Fibroblast of lung (primary cell): ENCODE results near the gene XK. TPM values are rescaled to one million over a fixed set of nuclear protein-coding genes. Genes with fewer than 3 reads are reported as not detected.

ENCODE experiments used
- DNase-seq, 2 donors: peaks; one replicate each; pipeline versions ENCODE4 v3.0.0 to v3.0.0-alpha.2; 2010; ENCODE audit warnings: low read depth in 2 of 2
- H2AFZ ChIP-seq: 2 replicates; pipeline ENCODE4 v1.5.1; 2012; ENCODE audit warnings: low read length, control low read depth, inconsistent platforms
- H3K27ac ChIP-seq: 2 replicates; pipeline ENCODE4 v1.5.1; 2011; ENCODE audit warnings: low read length, control low read depth; ENCODE audit not compliant: insufficient read depth
- H3K27me3 ChIP-seq: 2 replicates; pipeline ENCODE4 v1.5.1; 2011; ENCODE audit warnings: mild to moderate bottlenecking, low read length; ENCODE audit not compliant: control insufficient read depth, insufficient read depth
- H3K36me3 ChIP-seq: 2 replicates; pipeline ENCODE4 v1.5.1; 2011; ENCODE audit warnings: low read length; ENCODE audit not compliant: control insufficient read depth, insufficient read depth
- H3K4me1 ChIP-seq: 2 replicates; pipeline ENCODE4 v1.5.1; 2011; ENCODE audit warnings: low read length; ENCODE audit not compliant: control insufficient read depth, insufficient read depth; ENCODE audit errors: extremely low read depth
- H3K4me2 ChIP-seq: 2 replicates; pipeline ENCODE4 v1.5.1; 2011; ENCODE audit warnings: low read length, control low read depth; ENCODE audit not compliant: insufficient read depth; ENCODE audit errors: extremely low read depth
- H3K4me3 ChIP-seq, 4 experiments: fragments of 200-600 bp in 1 of 4; sonication (generic) in 1 of 4; replicated peaks in 1 of 4; 2 replicates each; pipeline ENCODE4 v1.5.1; 2011 to 2016; ENCODE audit warnings: low read length in 4 of 4, low read depth in 3 of 4, mild to moderate bottlenecking in 3 of 4, control low read depth in 2 of 4, inconsistent platforms in 1 of 4, mixed read lengths in 1 of 4; ENCODE audit not compliant: insufficient read depth in 1 of 4; ENCODE audit errors: control extremely low read depth in 1 of 4
- H3K79me2 ChIP-seq: 2 replicates; pipeline ENCODE4 v1.5.1; 2012; ENCODE audit warnings: mild to moderate bottlenecking, low read length, inconsistent platforms; ENCODE audit not compliant: control insufficient read depth, insufficient read depth
- H3K9ac ChIP-seq: 2 replicates; pipeline ENCODE4 v1.5.1; 2011; ENCODE audit warnings: mild to moderate bottlenecking, low read length, control low read depth; ENCODE audit not compliant: insufficient read depth
- H3K9me3 ChIP-seq: 2 replicates; pipeline ENCODE4 v1.5.1; 2012; ENCODE audit warnings: low read depth, low read length; ENCODE audit not compliant: control insufficient read depth, insufficient read depth
- H4K20me1 ChIP-seq: 2 replicates; pipeline ENCODE4 v1.5.1; 2011; ENCODE audit warnings: low read length; ENCODE audit not compliant: control insufficient read depth, insufficient read depth; ENCODE audit errors: extremely low read depth
- EZH2 ChIP-seq: IDR thresholded peaks from 2 replicates; pipeline ENCODE4 v1.5.1; 2012; ENCODE audit warnings: low read length, control low read depth, mild to moderate bottlenecking; ENCODE audit errors: missing control alignments
- polyA plus RNA-seq, 2 donors: library from polyadenylated mRNA; depleted of rRNA in 1 of 2; stranded (reverse) in 1 of 2; unstranded in 1 of 2; fragments of >200 nt; gene quantifications; 2 replicates each; pipeline ENCODE4 v1.2.1, GENCODE V29; 2011 to 2012; ENCODE audit warnings: missing spikeins in 1 of 2
- total RNA-seq: library from RNA; depleted of rRNA; stranded (reverse); fragments of >200 nt; gene quantifications from 2 replicates; pipeline ENCODE4 v1.2.1, GENCODE V29; 2014
- TF ChIP-seq, protein P1 (sequence below), 2 donors: IDR thresholded peaks in 1 of 2; conservative IDR thresholded peaks in 1 of 2; 1 replicate in 1 of 2; 2 replicates in 1 of 2; pipeline ENCODE4 v1.5.1; 2011 to 2012; ENCODE audit warnings: low read length in 2 of 2, control low read depth in 1 of 2, inconsistent platforms in 1 of 2, low read depth in 1 of 2, mild to moderate bottlenecking in 1 of 2

Gene XK
- total and polyA plus RNA-seq, 2 donors (not counting 1 experiment from before 2014, with no cell fraction given) = 0.03 to 0.17 TPM

DNA sequence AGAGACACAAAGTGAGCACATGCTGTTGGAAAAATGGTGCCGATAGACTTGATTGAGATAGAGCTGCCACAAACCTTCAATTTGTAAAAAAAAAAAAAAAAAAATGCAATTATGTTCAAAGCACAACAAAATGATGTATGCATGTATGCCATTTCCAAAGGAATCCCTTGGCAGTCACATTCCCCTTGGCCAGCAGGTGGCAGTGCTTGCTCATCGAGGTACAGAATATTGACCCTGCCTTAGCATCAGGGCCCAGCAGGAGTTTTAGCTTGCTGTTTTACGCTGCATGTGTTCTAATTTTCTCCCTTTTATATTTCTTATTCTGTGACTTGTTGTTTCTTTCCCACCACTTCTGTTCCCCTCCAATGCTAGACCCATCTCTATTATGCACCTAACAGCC lies 59.8 kb downstream of the XK start:
- TF ChIP-seq EZH2 = no peak
- TF ChIP-seq, protein P1, sequence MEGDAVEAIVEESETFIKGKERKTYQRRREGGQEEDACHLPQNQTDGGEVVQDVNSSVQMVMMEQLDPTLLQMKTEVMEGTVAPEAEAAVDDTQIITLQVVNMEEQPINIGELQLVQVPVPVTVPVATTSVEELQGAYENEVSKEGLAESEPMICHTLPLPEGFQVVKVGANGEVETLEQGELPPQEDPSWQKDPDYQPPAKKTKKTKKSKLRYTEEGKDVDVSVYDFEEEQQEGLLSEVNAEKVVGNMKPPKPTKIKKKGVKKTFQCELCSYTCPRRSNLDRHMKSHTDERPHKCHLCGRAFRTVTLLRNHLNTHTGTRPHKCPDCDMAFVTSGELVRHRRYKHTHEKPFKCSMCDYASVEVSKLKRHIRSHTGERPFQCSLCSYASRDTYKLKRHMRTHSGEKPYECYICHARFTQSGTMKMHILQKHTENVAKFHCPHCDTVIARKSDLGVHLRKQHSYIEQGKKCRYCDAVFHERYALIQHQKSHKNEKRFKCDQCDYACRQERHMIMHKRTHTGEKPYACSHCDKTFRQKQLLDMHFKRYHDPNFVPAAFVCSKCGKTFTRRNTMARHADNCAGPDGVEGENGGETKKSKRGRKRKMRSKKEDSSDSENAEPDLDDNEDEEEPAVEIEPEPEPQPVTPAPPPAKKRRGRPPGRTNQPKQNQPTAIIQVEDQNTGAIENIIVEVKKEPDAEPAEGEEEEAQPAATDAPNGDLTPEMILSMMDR (conservative IDR thresholded peaks at IDR 0.05 in 1 of 2, IDR thresholded peaks at IDR 0.05 in 1 of 2; ENCODE audit: low read depth in 1 of 2, low read length in 2 of 2) = peak; percentile 71 to 75
- H4K20me1 ChIP-seq = no peaks in the 10 kb centered on the region
- H3K27me3 ChIP-seq = no peaks in the 10 kb centered on the region
- no peaks in the 10 kb centered on the region for H3K79me2 ChIP-seq
- no peak overlapping the region for H3K4me2 ChIP-seq
- H2AFZ ChIP-seq = no peak overlapping the region
- H3K9me3 ChIP-seq = no peaks in the 10 kb centered on the region
- no peaks in the 10 kb centered on the region for H3K4me1 ChIP-seq
- H3K27ac ChIP-seq = no peak overlapping the region
- H3K4me3 ChIP-seq = no peak overlapping the region
- no peaks in the 10 kb centered on the region for H3K36me3 ChIP-seq
- DNase-seq = peak; percentile 47 to 70
- H3K9ac ChIP-seq = no peak overlapping the region

DNA sequence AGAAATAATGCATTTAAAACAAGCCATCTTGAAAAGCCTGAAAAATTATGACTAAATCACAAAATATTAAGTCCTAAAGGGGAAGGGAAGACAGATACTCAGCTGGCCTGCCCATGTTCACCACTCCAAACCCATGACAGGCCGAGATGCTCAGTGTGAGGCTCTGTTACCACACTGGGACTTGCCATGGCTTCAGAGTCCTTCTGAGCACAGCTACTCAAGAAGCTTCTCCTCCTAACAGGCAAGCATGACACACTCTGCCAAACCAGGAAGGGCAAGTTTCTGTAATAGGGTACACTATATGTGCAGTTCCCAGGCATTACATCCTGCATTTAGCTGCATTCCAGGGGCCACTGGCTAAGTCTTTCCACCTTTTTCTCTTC lies 60.2 kb downstream of the XK start:
- no peaks in the 10 kb centered on the region for H4K20me1 ChIP-seq
- H3K79me2 ChIP-seq = no peaks in the 10 kb centered on the region
- no peak overlapping the region for H3K27ac ChIP-seq
- H3K9me3 ChIP-seq = no peaks in the 10 kb centered on the region
- no peak for TF ChIP-seq EZH2
- TF ChIP-seq, protein P1 (conservative IDR thresholded peaks at IDR 0.05 in 1 of 2, IDR thresholded peaks at IDR 0.05 in 1 of 2; ENCODE audit: low read depth in 1 of 2, low read length in 2 of 2) = no peak
- no peak overlapping the region for H3K4me3 ChIP-seq
- no peaks in the 10 kb centered on the region for H3K36me3 ChIP-seq
- no peak overlapping the region for H3K9ac ChIP-seq
- H3K4me1 ChIP-seq = no peaks in the 10 kb centered on the region
- DNase-seq = no peak
- no peak overlapping the region for H3K4me2 ChIP-seq
- no peaks in the 10 kb centered on the region for H3K27me3 ChIP-seq
- no peak overlapping the region for H2AFZ ChIP-seq

DNA sequence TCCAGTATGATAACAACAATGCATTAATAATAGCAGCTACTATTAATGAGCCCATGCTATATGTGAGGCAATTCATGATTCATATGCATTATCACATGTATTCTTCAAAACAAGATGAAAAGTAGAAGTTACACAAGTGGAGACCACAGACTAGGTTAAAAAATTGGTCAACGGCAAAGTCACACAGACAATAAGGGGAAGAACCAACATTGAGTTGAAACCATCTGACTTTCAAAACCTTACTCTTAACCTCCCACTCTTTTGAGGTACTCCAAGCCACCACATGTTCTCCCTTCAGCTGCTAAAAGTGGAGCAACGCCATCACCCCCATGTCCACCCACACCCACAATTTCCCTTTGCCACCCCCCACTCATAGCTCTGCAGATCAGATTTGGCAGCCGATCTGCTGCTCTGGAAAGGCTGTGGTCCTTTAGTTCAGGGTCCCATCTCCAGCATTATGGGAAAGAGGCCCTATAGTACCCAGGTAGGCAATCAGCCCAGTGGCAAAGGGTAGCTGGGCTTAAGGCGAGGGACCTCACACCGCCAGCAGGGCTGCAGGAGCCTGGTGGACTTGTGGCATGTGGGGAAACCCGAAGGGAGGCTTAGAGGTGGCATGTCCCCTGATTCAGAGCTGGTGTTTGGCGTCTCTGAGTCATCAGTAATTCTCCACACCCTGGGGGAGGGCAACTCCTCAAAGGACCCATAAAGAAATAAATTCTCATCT lies 60.8 kb downstream of the XK start:
- no peaks in the 10 kb centered on the region for H3K27me3 ChIP-seq
- no peaks in the 10 kb centered on the region for H3K4me1 ChIP-seq
- H4K20me1 ChIP-seq = no peaks in the 10 kb centered on the region
- H2AFZ ChIP-seq = no peak overlapping the region
- no peaks in the 10 kb centered on the region for H3K79me2 ChIP-seq
- no peak overlapping the region for H3K4me2 ChIP-seq
- no peak overlapping the region for H3K27ac ChIP-seq
- no peak overlapping the region for H3K4me3 ChIP-seq
- H3K9ac ChIP-seq = no peak overlapping the region
- peak in 1 of 2 donors; percentile 28 for DNase-seq
- no peaks in the 10 kb centered on the region for H3K36me3 ChIP-seq
- no peaks in the 10 kb centered on the region for H3K9me3 ChIP-seq
- TF ChIP-seq EZH2 = no peak
- TF ChIP-seq, protein P1 (conservative IDR thresholded peaks at IDR 0.05 in 1 of 2, IDR thresholded peaks at IDR 0.05 in 1 of 2; ENCODE audit: low read depth in 1 of 2, low read length in 2 of 2) = no peak
